Testis (tissue), 3 donors: ENCODE data around the gene SPINT1. TPM values are rescaled to one million over a fixed set of nuclear protein-coding genes. Genes with fewer than 3 reads are reported as not detected.

Source experiments
- DNase-seq: peaks from one replicate; pipeline ENCODE4 v3.0.0-alpha.2; 2019
- H3K27ac ChIP-seq, 2 donors: fragments of 200-600 bp; sonication (generic); one replicate each; pipeline ENCODE4 v1.5.1; 2019
- H3K27me3 ChIP-seq: fragments of 200-600 bp; sonication (generic); one replicate; pipeline ENCODE4 v1.5.1; 2019
- H3K36me3 ChIP-seq: fragments of 200-600 bp; sonication (generic); one replicate; pipeline ENCODE4 v1.5.1; 2017; ENCODE audit warnings: low read depth; ENCODE audit errors: missing control alignments
- H3K4me1 ChIP-seq: fragments of 200-600 bp; sonication (generic); one replicate; pipeline ENCODE4 v1.5.1; 2019
- H3K4me3 ChIP-seq, 2 donors: fragments of 200-600 bp; sonication (generic); one replicate each; pipeline ENCODE4 v1.5.1; 2017 to 2019
- H3K9me3 ChIP-seq: fragments of 200-600 bp; sonication (generic); one replicate; pipeline ENCODE4 v1.5.1; 2017
- CTCF ChIP-seq, 3 experiments: fragments of 450-650 bp in 2 of 3; fragments of 200-600 bp in 1 of 3; sonication (generic) in 1 of 3; IDR thresholded peaks; one replicate each; pipeline ENCODE4 v1.5.1; 2016 to 2019; ENCODE audit warnings: antibody characterized with exemption in 3 of 3, mild to moderate bottlenecking in 2 of 3, moderate library complexity in 1 of 3
- POLR2A ChIP-seq: fragments of 450-650 bp; IDR thresholded peaks from one replicate; pipeline ENCODE4 v1.6.1; 2017; ENCODE audit warnings: antibody characterized with exemption, mild to moderate bottlenecking, moderate library complexity
- WGBS, 2 donors: methylation state at CpG; one replicate each; pipeline ENCODE4 v1.1.5; 2018; 5-methylcytosine and 5-hydroxymethylcytosine counted together
- intact Hi-C: fragments of 100-400 bp; cut with DNase I; formaldehyde crosslinking; loops from one replicate; pipeline ENCODE4 v1.15.1; 2023; ENCODE audit warnings: low total_unique reads
- polyA plus RNA-seq: library from polyadenylated mRNA; stranded (reverse); fragments of 350-450 nt; fragmentation: Illumina TruSeq; extraction: RNeasy Lipid Tissue Mini Kit (QIAGEN cat#74804); gene quantifications from one replicate; pipeline ENCODE4 v1.2.3, GENCODE V29; 2014; ENCODE audit warnings: low read depth, low replicate concordance; ENCODE audit not compliant: insufficient read depth
- total RNA-seq, 2 donors: library from RNA; depleted of rRNA; stranded (reverse); fragments of >200 nt; gene quantifications; one replicate each; pipeline ENCODE4 v1.2.3, GENCODE V29; 2016

The SPINT1 gene
- total and polyA plus RNA-seq, 3 donors from 2014 or later: 7.2 to 10.5 (median 9.5) TPM

- Histone ChIP-seq H3K27ac (no peak overlapping the region), H3K27me3 (no peaks in the 10 kb centered on the region), H3K36me3 (no peaks in the 10 kb centered on the region), H3K4me3 (peak overlapping the region in 1 of 2 donors; percentile 58), H3K9me3 (no peaks in the 10 kb centered on the region), H3K4me1 (peaks cover 8% of the 10 kb centered on the region)
- TF ChIP-seq CTCF (IDR thresholded peaks at IDR 0.05) (no peak), POLR2A (no peak)
- no peak for DNase-seq
- 42 to 49% methylated on average over 12 of the region's 12 CpGs for WGBS, 2 donors
- intact Hi-C loops: no loop called here
Measured at GRCh38 chr15:40845036-40845435, 1.2 kb downstream of the SPINT1 start.

- Histone ChIP-seq H3K9me3 (no peaks in the 10 kb centered on the region), H3K36me3 (no peaks in the 10 kb centered on the region), H3K27ac (no peak overlapping the region), H3K4me1 (peaks cover 8% of the 10 kb centered on the region), H3K4me3 (no peak overlapping the region), H3K27me3 (no peaks in the 10 kb centered on the region)
- intact Hi-C loops: no loop called here
- 77 to 88% methylated on average over 7 to 8 of the region's 8 CpGs for WGBS, 2 donors
- DNase-seq: no peak
- no peak for TF ChIP-seq POLR2A
- no peak for TF ChIP-seq CTCF (IDR thresholded peaks at IDR 0.05)
Measured at GRCh38 chr15:40845511-40846284, 1.9 kb downstream of the SPINT1 start.

GRCh38 chr15:40846841-40847222, 3.0 kb downstream of the SPINT1 start:
- Histone ChIP-seq H3K4me3 (no peak overlapping the region), H3K9me3 (no peaks in the 10 kb centered on the region), H3K36me3 (no peaks in the 10 kb centered on the region), H3K27ac (no peak overlapping the region), H3K4me1 (peaks cover 8% of the 10 kb centered on the region), H3K27me3 (no peaks in the 10 kb centered on the region)
- intact Hi-C loops: no loop called here
- no peak for TF ChIP-seq CTCF (IDR thresholded peaks at IDR 0.05)
- TF ChIP-seq POLR2A: no peak
- DNase-seq: no peak

GRCh38 chr15:40847223-40847961, 3.5 kb downstream of the SPINT1 start:
- TF ChIP-seq POLR2A (no peak), CTCF (IDR thresholded peaks at IDR 0.05) (no peak)
- no peak overlapping the region for H3K4me3 ChIP-seq
- H3K9me3 ChIP-seq: no peaks in the 10 kb centered on the region
- intact Hi-C loops: no loop called here
- no peaks in the 10 kb centered on the region for H3K36me3 ChIP-seq
- no peak overlapping the region for H3K27ac ChIP-seq
- peaks cover 8% of the 10 kb centered on the region for H3K4me1 ChIP-seq
- no peaks in the 10 kb centered on the region for H3K27me3 ChIP-seq
- 81 to 88% methylated on average over 7 of the region's 7 CpGs for WGBS, 2 donors
- DNase-seq: peak; percentile 27
